ENCODE measurements around the gene BOD1. TPM values are rescaled to one million over a fixed set of nuclear protein-coding genes. Genes with fewer than 3 reads are reported as not detected.
A peak's percentile ranks its signal among the peaks of the same experiment; 100 is the strongest.

BOD1 gene
- total RNA-seq, 2 experiments from 2014 or later = 15.5 to 18.5 TPM

GRCh38 chr5:173618927-173619519, 2.6 kb upstream of the BOD1 start:
- no peak overlapping the region for H3K27ac Mint-ChIP-seq
- H3K4me3 Mint-ChIP-seq = no peak overlapping the region
- no peak for ATAC-seq
- no peaks in the 10 kb centered on the region for H3K27me3 Mint-ChIP-seq
- H3K36me3 Mint-ChIP-seq = peaks cover 3% of the 10 kb centered on the region
- DNase-seq = peak; percentile 50
- no peaks in the 10 kb centered on the region for H3K9me3 Mint-ChIP-seq (ENCODE audit: low read depth)
- peaks cover 27% of the 10 kb centered on the region for H3K4me1 Mint-ChIP-seq
- CTCF ChIA-PET = interaction anchor here (1.0 to 5.7 kb wide), 7 partner anchors 8 to 692 kb away, joined by 3 to 74 read pairs (median 3); partner anchors contain the start of gene CPEB4

- H3K27ac Mint-ChIP-seq = peak overlapping the region; percentile 84
- peak overlapping the region; percentile 86 for H3K4me3 Mint-ChIP-seq
- DNase-seq (peak; percentile 84), ATAC-seq (peak; percentile 63)
- peaks cover 12% of the 10 kb centered on the region for H3K36me3 Mint-ChIP-seq
- no peaks in the 10 kb centered on the region for H3K27me3 Mint-ChIP-seq
- H3K9me3 Mint-ChIP-seq (ENCODE audit: low read depth) = no peaks in the 10 kb centered on the region
- CTCF ChIA-PET = interaction anchor here (0.8 to 5.7 kb wide), 24 partner anchors 12 to 696 kb away, joined by 3 to 74 read pairs (median 4); partner anchors contain the start of genes CPEB4 and RPL26L1
- peaks cover 30% of the 10 kb centered on the region for H3K4me1 Mint-ChIP-seq
Measured at GRCh38 chr5:173615884-173616576, 420 bp downstream of the BOD1 start.

GRCh38 chr5:173614591-173614990, 1.9 kb downstream of the BOD1 start:
- H3K27ac Mint-ChIP-seq = no peak overlapping the region
- H3K36me3 Mint-ChIP-seq = peaks cover 12% of the 10 kb centered on the region
- no peaks in the 10 kb centered on the region for H3K9me3 Mint-ChIP-seq (ENCODE audit: low read depth)
- ATAC-seq (no peak), DNase-seq (no peak)
- H3K4me1 Mint-ChIP-seq = peaks cover 30% of the 10 kb centered on the region
- no peaks in the 10 kb centered on the region for H3K27me3 Mint-ChIP-seq
- no peak overlapping the region for H3K4me3 Mint-ChIP-seq
- CTCF ChIA-PET = interaction anchor here (2.0 to 5.7 kb wide), 2 partner anchors 358 to 366 kb away, joined by 5 to 74 read pairs; no protein-coding TSS in a partner anchor

- Mint-ChIP-seq H3K4me3 (no peak overlapping the region), H3K4me1 (peaks cover 29% of the 10 kb centered on the region), H3K27ac (no peak overlapping the region), H3K27me3 (no peaks in the 10 kb centered on the region), H3K36me3 (peaks cover 14% of the 10 kb centered on the region), H3K9me3 (ENCODE audit: low read depth) (no peaks in the 10 kb centered on the region)
- ATAC-seq (no peak), DNase-seq (no peak)
- CTCF ChIA-PET = interaction anchor here (5.7 kb wide), 1 partner anchor 359 kb away, joined by 74 read pairs; no protein-coding TSS in a partner anchor
Measured at GRCh38 chr5:173613433-173614159, 2.9 kb downstream of the BOD1 start.

- H3K4me3 Mint-ChIP-seq = no peak overlapping the region
- CTCF ChIA-PET = interaction anchor here (1.0 kb wide), 1 partner anchor 360 kb away, joined by 4 read pairs; no protein-coding TSS in a partner anchor
Measured at GRCh38 chr5:173612948-173613347, 3.5 kb downstream of the BOD1 start.

GRCh38 chr5:173611706-173612105, 4.7 kb downstream of the BOD1 start:
- Mint-ChIP-seq H3K4me3 (no peak overlapping the region), H3K27ac (no peak overlapping the region), H3K36me3 (peaks cover 20% of the 10 kb centered on the region), H3K9me3 (ENCODE audit: low read depth) (no peaks in the 10 kb centered on the region), H3K4me1 (peaks cover 22% of the 10 kb centered on the region), H3K27me3 (no peaks in the 10 kb centered on the region)
- ATAC-seq (no peak), DNase-seq (no peak)
- CTCF ChIA-PET = no interaction called here

More at GRCh38 chr5:173612948-173613347, 3.5 kb downstream of the BOD1 start:
- Mint-ChIP-seq H3K4me1 (peaks cover 29% of the 10 kb centered on the region), H3K27me3 (no peaks in the 10 kb centered on the region), H3K36me3 (peaks cover 17% of the 10 kb centered on the region), H3K9me3 (ENCODE audit: low read depth) (no peaks in the 10 kb centered on the region), H3K27ac (no peak overlapping the region)
- ATAC-seq (no peak), DNase-seq (no peak)

GRCh38 chr5:173604141-173604540, 12.3 kb downstream of the BOD1 start:
- DNase-seq = no peak
- H3K36me3 Mint-ChIP-seq = peaks cover 17% of the 10 kb centered on the region
- CTCF ChIA-PET = interaction anchor here (1.2 to 2.1 kb wide), 2 partner anchors 12 to 22 kb away, joined by 3 to 6 read pairs; no protein-coding TSS in a partner anchor
- H3K27me3 Mint-ChIP-seq = no peaks in the 10 kb centered on the region
- H3K9me3 Mint-ChIP-seq (ENCODE audit: low read depth) = no peaks in the 10 kb centered on the region
- no peak for ATAC-seq
- H3K27ac Mint-ChIP-seq = no peak overlapping the region
- no peak overlapping the region for H3K4me3 Mint-ChIP-seq
- H3K4me1 Mint-ChIP-seq = no peaks in the 10 kb centered on the region

- ATAC-seq (no peak), DNase-seq (no peak)
- CTCF ChIA-PET = interaction anchor here (0.8 kb wide), 1 partner anchor 14 kb away, joined by 3 read pairs; the partner anchor contains the start of gene BOD1
- Mint-ChIP-seq H3K4me3 (no peak overlapping the region), H3K36me3 (peaks cover 11% of the 10 kb centered on the region), H3K27me3 (no peaks in the 10 kb centered on the region), H3K4me1 (no peaks in the 10 kb centered on the region), H3K27ac (no peak overlapping the region), H3K9me3 (ENCODE audit: low read depth) (no peaks in the 10 kb centered on the region)
Measured at GRCh38 chr5:173602423-173602822, 14.0 kb downstream of the BOD1 start.

- H3K27me3 Mint-ChIP-seq = no peaks in the 10 kb centered on the region
- no peak for ATAC-seq
- H3K36me3 Mint-ChIP-seq = peaks cover 4% of the 10 kb centered on the region
- no peak for DNase-seq
- H3K9me3 Mint-ChIP-seq (ENCODE audit: low read depth) = peaks cover 3% of the 10 kb centered on the region
- H3K4me1 Mint-ChIP-seq = no peaks in the 10 kb centered on the region
- CTCF ChIA-PET = interaction anchor here (0.7 to 1.1 kb wide), 2 partner anchors 17 to 26 kb away, joined by 3 read pairs; no protein-coding TSS in a partner anchor
- no peak overlapping the region for H3K27ac Mint-ChIP-seq
- no peak overlapping the region for H3K4me3 Mint-ChIP-seq
Measured at GRCh38 chr5:173598686-173599085, 17.8 kb downstream of the BOD1 start.

GRCh38 chr5:173597304-173597703, 19.1 kb downstream of the BOD1 start:
- Mint-ChIP-seq H3K4me3 (no peak overlapping the region), H3K9me3 (ENCODE audit: low read depth) (peaks cover 9% of the 10 kb centered on the region), H3K27ac (no peak overlapping the region), H3K4me1 (no peaks in the 10 kb centered on the region), H3K36me3 (peaks cover 3% of the 10 kb centered on the region), H3K27me3 (no peaks in the 10 kb centered on the region)
- ATAC-seq = no peak
- no peak for DNase-seq
- CTCF ChIA-PET = interaction anchor here (1.4 kb wide), 1 partner anchor 19 kb away, joined by 4 read pairs; the partner anchor contains the start of gene BOD1

GRCh38 chr5:173595841-173596240, 20.6 kb downstream of the BOD1 start:
- Mint-ChIP-seq H3K36me3 (no peaks in the 10 kb centered on the region), H3K4me3 (no peak overlapping the region), H3K27me3 (no peaks in the 10 kb centered on the region), H3K27ac (no peak overlapping the region), H3K4me1 (no peaks in the 10 kb centered on the region), H3K9me3 (ENCODE audit: low read depth) (peaks cover 19% of the 10 kb centered on the region)
- ATAC-seq (no peak), DNase-seq (no peak)
- CTCF ChIA-PET = no interaction called here

- peaks cover 22% of the 10 kb centered on the region for H3K9me3 Mint-ChIP-seq (ENCODE audit: low read depth)
Measured at GRCh38 chr5:173594061-173594460, 22.4 kb downstream of the BOD1 start.

GRCh38 chr5:173592050-173592669, 24.3 kb downstream of the BOD1 start:
- Mint-ChIP-seq H3K36me3 (no peaks in the 10 kb centered on the region), H3K4me3 (no peak overlapping the region), H3K4me1 (no peaks in the 10 kb centered on the region), H3K9me3 (ENCODE audit: low read depth) (peaks cover 25% of the 10 kb centered on the region), H3K27me3 (no peaks in the 10 kb centered on the region), H3K27ac (no peak overlapping the region)
- ATAC-seq (no peak), DNase-seq (no peak)
- CTCF ChIA-PET = interaction anchor here (0.8 to 1.5 kb wide), 5 partner anchors 8 to 720 kb away, joined by 3 to 5 read pairs (median 3); no protein-coding TSS in a partner anchor

More at GRCh38 chr5:173594061-173594460, 22.4 kb downstream of the BOD1 start:
- DNase-seq (no peak), ATAC-seq (no peak)
- no peak overlapping the region for H3K4me3 Mint-ChIP-seq
- H3K36me3 Mint-ChIP-seq = no peaks in the 10 kb centered on the region
- no peaks in the 10 kb centered on the region for H3K27me3 Mint-ChIP-seq
- H3K4me1 Mint-ChIP-seq = no peaks in the 10 kb centered on the region
- H3K27ac Mint-ChIP-seq = no peak overlapping the region
- CTCF ChIA-PET = interaction anchor here (1.5 kb wide), 1 partner anchor 12 kb away, joined by 4 read pairs; no protein-coding TSS in a partner anchor
